ENCODE data around the gene ARHGAP33.

The ARHGAP33 gene

DNA sequence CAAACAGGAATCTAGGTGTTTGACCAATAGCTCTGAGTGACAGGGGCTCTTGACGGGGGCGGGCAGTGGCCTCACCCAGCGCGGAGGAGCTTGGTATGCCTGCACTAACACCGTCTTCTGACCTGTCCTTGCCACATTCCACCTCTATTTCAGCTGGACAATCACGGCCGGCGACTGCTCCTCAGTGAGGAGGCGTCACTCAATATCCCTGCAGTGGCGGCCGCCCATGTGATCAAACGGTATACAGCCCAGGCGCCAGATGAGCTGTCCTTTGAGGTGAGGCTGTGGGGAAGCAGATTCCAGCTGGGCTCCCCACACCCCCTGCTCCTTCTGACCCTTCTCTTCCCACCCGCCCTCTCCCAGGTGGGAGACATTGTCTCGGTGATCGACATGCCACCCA lies 4.7 kb downstream of the ARHGAP33 start:
- DNase-seq (ENCODE audit: low read depth), result no peak

DNA sequence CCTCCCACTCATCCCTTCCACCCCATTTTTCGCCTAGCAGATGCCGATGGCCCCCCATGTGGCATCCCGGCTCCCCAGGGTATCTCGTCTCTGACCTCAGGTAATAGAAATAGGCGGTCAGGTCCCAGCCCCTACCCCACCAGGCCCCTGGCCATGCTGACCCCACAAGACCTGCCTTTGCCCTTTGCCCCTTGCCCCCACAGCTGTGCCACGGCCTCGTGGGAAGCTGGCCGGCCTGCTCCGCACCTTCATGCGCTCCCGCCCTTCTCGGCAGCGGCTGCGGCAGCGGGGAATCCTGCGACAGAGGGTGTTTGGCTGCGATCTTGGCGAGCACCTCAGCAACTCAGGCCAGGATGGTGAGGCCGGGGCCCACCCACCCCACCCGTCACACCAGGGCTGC lies 5.4 kb downstream of the ARHGAP33 start:
- DNase-seq (ENCODE audit: low read depth), result no peak

DNA sequence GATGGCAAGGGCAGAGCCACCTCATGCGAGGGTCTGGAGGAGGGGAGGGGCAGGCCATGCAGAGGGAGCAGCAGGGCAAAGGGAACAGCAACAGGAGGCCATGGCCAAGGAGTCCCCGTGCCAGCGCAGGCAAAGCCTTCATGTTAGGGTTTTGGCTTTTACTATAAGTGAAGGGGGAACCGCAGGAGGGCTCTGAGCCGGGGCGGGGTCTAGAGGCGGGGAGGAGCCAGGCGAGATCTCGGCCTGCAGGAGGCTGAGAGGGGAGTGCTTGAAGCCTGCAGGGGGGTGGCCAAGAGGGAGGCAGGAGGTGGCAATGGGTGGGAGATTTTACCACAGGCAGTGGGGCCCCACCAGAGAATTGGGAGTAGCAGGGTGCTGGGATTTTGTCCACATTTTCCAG lies 6.3 kb downstream of the ARHGAP33 start:
- DNase-seq (ENCODE audit: low read depth), result no peak

- DNase-seq (ENCODE audit: low read depth), result no peak
Measured at GRCh38 chr19:35782589-35782988, 7.2 kb downstream of the ARHGAP33 start.

- no peak for DNase-seq (ENCODE audit: low read depth)
Measured at GRCh38 chr19:35783469-35784434, 8.4 kb downstream of the ARHGAP33 start.

DNA sequence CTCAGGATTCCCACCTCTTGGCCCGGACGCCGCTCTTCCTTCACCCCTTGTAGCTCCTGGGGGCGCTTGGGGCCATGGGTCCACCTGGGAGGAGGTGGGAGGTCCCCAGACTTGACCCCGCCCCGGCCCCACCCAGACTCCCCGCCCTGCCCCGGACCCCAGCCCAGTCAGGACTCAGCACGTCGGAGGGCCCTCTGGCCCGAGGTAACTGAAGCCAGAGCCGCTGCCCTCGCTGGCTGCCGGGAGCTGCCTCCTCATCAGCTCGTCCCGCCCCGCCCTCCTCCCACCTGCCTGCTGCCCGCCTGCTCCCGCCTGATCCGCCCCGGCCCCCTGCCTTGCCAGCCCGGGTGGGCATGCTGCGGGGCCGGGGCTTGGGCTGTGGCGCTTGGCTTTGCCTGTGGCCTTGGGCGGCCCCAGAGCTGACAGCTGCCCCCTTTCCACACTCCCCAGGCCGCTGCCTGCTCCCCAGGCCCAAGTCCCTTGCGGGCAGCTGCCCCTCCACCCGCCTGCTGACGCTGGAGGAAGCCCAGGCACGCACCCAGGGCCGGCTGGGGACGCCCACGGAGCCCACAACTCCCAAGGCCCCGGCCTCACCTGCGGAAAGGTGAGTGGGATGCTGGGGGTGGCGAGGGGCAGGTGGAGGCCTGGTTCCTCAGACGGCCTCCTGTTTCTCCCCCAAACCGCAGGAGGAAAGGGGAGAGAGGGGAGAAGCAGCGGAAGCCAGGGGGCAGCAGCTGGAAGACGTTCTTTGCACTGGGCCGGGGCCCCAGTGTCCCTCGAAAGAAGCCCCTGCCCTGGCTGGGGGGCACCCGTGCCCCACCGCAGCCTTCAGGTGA lies 9.4 kb downstream of the ARHGAP33 start:
- no peak for DNase-seq (ENCODE audit: low read depth)

GRCh38 chr19:35785339-35785627 lies 9.9 kb downstream of the ARHGAP33 start:
- no peak for DNase-seq (ENCODE audit: low read depth)

DNA sequence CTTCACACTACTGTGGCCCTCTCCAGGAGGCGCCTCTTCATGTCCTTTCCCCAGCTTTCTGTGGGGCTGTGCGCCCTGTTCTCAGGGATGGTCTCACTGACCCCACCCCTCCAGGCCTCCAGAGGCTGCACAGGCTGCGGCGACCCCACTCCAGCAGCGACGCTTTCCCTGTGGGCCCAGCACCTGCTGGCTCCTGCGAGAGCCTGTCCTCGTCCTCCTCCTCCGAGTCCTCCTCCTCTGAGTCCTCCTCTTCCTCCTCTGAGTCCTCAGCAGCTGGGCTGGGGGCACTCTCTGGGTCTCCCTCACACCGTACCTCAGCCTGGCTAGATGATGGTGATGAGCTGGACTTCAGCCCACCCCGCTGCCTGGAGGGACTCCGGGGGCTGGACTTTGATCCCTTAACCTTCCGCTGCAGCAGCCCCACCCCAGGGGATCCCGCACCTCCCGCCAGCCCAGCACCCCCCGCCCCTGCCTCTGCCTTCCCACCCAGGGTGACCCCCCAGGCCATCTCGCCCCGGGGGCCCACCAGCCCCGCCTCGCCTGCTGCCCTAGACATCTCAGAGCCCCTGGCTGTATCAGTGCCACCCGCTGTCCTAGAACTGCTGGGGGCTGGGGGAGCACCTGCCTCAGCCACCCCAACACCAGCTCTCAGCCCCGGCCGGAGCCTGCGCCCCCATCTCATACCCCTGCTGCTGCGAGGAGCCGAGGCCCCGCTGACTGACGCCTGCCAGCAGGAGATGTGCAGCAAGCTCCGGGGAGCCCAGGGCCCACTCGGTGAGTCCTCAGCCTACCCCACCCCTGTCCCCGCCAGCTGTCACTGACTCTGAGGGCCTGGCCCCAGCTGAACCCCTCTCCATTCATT lies 11.2 kb downstream of the ARHGAP33 start:
- DNase-seq (ENCODE audit: low read depth), result no peak

- no peak for DNase-seq (ENCODE audit: low read depth)
Measured at GRCh38 chr19:35787227-35787799, 11.9 kb downstream of the ARHGAP33 start.

DNA sequence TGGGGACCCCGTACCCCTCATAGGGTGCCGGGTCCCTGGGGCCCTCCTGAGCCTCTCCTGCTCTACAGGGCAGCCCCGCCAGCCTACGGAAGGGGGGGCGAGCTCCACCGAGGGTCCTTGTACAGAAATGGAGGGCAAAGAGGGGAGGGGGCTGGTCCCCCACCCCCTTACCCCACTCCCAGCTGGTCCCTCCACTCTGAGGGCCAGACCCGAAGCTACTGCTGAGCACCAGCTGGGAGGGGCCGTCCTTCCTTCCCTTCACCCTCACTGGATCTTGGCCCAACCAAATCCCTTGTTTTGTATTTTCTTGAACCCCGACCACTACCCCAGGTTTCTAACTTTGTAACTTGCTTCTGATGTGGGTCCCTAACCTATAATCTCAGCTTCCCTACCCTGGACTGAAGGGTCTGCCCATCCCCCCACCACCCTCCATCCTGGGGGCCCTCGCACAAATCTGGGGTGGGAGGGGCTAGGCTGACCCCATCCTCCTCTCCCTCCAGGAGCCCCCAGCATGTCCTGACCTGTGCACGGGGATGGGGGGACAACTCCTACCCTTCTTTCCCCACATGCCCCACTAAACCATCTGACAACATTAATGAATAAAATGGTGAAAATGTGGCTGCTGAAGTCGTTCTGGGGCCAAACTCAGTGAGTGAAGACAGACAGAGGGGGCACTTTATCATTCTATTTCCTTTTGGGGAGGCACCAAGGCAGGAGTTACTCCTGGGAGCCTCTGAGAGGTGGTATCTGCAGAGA lies 13.0 kb downstream of the ARHGAP33 start:
- no peak for DNase-seq (ENCODE audit: low read depth)

DNA sequence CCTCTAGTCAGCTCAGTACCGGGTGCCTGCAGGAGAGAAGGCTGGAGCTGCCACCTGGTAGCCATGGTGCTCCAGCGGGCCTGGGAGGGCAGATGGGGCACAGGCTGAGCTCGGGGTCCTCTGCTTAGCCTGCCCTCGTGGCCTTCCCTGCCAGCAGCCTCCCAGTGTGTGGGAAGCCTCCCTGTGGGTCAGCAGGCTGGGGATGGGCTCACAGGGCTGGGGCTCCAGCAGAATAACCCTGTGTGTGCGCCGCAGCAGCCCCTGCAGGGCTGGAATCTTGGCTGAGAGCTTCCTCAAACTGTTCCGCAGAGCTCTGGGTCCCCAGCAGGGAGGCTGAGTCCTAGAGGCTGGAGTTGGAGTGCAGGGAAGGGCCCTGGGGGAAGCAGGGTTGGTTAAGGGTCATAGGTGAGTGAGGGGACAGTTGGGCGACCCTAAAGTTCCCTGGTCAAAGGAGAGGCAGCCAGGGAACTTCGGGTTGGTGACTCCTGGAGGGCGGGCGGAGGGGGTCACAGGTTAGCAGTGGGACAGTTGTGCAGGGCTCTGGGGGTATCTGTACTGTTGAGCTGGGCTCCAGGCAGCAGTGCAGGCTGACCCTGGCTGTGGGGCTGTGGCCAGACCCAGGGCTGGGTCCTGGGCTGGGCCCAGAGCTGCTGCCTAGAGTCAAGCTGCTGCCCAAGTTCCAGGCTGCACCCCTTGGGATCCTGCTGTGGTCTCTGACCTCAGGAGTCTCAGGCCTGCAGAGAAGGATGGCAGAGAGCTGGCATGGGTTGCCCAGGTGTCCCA lies 14.0 kb downstream of the ARHGAP33 start:
- no peak for DNase-seq (ENCODE audit: low read depth)

GRCh38 chr19:35789978-35790944 lies 14.9 kb downstream of the ARHGAP33 start:
- no peak for DNase-seq (ENCODE audit: low read depth)

DNA sequence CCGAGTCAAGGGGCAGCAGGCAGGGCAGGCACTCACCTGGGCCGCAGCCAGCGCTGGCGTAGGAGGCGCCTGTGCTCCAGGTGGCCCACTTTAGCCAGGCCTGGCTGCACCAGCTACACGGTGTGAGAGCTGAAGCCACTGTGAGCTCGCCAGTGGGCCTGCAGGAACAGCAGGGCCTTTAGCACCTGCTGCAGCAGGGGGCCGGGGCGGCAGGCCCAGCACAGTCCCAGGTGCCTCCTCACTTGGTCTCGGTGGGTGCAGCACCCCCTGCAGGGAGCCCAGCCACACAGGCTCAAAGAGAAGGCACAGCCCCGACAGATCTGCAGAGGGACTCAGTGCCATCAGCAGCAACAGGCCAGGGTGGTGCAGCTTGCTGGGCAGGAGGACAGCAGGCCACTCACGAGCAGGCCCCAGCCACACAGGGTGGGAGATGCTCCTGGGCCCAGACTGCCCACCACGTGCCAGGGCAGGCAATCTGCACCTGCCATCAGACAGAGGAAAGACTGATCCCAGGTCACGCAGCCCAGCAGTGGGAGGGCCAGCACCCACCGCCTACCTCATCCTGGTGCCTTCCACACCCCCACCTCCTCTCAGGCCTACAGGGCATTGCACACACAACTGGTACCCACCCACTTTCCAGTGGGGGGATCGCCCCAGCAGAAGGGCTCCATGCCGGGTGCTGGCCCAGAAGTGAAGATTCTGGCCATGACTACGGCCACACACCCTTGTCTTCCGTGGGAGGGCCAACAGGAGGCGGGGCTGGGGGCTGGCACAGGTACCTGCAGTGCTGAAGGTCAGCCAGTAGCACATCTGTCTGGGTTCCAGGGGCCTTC lies 15.8 kb downstream of the ARHGAP33 start:
- no peak for DNase-seq (ENCODE audit: low read depth)

DNA sequence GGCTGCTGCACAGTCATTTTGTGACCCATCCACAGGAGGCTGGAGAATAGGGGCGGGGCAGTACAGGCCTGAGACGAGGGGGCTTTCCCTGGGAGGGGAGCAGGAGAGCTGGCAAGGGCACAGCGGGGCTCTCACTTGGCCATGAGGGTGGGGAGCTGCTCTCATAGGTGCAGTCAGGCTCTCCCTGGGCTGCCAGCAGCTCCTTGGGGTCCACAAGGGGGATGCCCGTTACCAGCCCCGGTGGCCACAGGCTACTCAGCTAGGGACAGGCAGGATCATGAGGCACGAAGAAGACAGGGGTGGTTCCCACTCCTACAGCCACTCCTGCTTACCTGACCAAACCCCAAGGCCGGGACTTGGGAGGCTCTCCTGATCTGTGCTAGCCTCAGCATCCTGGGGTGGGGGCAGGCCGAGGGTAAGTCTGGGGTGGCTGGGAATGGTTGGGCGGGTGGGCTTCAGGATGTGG lies 16.5 kb downstream of the ARHGAP33 start:
- DNase-seq (ENCODE audit: low read depth), result no peak

DNA sequence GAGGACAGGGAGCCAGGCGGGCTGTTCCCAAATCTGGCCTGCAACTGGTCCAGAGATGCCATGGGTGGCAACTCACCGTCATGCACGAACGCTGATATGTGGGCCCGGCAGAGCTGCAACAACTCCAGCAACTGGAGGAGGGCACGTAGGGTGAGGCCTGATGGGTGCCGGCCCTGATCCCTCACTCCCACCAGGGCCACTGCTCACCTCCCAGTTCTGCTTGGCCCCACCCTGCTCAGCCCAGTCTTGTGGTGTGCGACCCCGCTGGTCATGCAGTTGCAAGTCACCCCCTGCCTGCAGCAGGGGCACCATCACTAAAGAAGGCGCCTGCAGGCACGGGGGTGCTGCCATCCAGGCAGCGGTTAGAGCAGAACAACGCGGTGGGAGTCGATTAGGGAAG lies 16.9 kb downstream of the ARHGAP33 start:
- no peak for DNase-seq (ENCODE audit: low read depth)

DNA sequence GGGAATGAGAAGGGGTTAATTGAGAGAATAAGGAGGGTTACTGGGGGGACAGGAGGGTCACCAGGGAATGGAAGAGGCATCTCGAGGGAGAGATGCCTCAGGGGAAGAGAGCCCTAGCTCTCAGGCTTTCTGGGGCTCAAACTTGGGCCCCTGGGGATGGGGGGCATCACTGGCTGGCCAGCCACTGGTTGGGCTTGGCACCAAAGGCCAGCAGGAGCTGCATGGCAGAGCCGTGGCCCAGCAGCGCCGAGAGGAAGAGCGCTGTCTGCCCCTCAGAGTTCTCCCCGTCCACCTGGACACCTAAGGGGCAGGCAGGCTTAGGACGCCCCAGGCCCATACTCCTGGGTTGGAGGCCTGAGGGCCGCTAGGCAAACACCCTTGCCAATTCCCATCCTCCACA lies 17.5 kb downstream of the ARHGAP33 start:
- no peak for DNase-seq (ENCODE audit: low read depth)

DNA sequence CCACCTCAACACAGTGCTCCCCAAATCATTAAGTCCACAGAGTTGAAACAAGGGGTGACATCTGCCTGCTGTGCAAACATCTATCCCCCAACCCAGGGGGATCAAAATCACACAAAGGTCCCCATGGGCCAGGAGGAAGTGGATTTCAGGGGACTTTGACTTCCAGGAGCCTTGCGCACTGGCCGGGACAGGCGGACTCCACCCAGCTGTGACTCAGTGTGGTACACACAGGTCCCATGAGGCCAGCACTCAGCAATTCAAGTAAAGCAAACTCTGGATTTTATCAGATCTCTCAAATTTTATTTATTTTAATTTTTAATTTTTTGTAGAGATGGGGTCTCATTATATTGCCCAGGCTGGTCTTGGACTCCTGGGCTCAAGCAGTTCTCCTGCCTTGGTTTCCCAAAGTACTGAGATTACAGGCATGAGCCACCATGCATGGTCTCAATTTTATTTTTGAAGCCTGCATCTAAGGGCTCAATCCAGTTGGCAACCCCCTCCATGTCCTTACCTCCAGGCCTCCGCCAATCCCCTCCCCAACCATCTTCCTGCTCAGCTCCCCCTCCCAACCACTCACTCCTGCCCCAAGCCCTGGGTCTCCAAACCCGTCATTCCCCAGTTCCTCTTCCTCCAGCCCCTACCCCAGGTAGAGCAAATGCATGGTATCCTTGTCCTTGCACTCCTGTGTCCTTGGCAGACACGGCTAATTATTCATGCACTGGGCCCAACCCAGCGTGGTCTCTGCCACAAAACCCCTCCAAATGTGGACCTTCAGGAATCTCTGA lies 18.2 kb downstream of the ARHGAP33 start:
- no peak for DNase-seq (ENCODE audit: low read depth)

Data from activated T-cell treated with anti-CD3 and anti-CD28 coated beads for 48 hours (primary cell).